KOPT-K1 (cell line): ENCODE data around the gene ASXL3.

Experiments used
- H3K27ac ChIP-seq: fragments of 200-600 bp; sonication (generic); 2 replicates; pipeline ENCODE4 v1.5.1; 2016; ENCODE audit warnings: antibody characterized with exemption, mild to moderate bottlenecking, low read depth, low read length; ENCODE audit not compliant: poor library complexity, severe bottlenecking
- H3K36me3 ChIP-seq: fragments of 200-600 bp; sonication (generic); 2 replicates; pipeline ENCODE4 v1.5.1; 2017; ENCODE audit warnings: antibody characterized with exemption, mild to moderate bottlenecking, low read length, moderate library complexity; ENCODE audit not compliant: insufficient read depth
- H3K9me3 ChIP-seq: fragments of 200-600 bp; sonication (generic); 2 replicates; pipeline ENCODE4 v1.5.1; 2017; ENCODE audit warnings: antibody characterized with exemption, low read length, mild to moderate bottlenecking; ENCODE audit not compliant: insufficient read depth, poor library complexity, severe bottlenecking

The ASXL3 gene

DNA sequence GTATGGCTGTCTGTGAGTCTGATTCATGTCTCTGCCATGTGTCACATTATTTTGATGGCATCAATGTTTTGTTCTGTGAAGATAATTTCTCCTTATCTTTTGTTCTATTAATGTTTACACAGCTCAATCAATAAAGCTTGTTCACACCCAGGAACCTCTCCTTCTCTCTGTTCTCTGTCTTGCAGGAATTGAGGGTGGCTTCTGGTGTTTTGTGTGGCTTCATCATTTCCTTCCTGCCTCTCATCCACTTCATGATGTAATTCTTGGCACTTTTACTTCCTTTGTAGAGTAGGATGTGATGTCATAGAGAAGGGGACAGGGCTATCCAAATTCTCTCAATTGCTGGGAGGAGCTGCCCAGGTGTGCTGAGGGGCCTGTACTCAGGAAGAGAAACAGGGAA lies 27.2 kb downstream of the ASXL3 start:
- Histone ChIP-seq H3K36me3 (no peaks in the 10 kb centered on the region), H3K9me3 (no peaks in the 10 kb centered on the region), H3K27ac (no peak overlapping the region)

DNA sequence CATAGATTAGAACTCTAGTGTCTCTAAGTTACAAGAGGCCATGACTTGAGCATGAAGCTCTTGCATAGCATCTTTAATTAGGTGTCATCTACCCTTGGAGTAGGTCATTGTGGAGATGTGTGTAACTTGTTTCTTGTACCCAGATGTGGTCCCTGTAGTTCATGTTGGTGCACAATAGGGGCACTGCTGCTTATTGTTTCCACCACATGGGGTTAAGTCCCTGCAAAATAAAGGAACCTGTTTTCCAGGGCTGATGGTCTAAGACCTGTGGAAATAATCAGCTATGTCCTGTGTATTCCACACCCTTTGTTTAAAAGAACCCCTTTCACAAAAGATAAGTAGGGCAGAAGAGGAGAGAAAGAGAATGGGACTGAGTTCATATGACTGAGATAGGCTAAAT lies 28.6 kb downstream of the ASXL3 start:
- no peaks in the 10 kb centered on the region for H3K9me3 ChIP-seq
- H3K27ac ChIP-seq: no peak overlapping the region
- no peaks in the 10 kb centered on the region for H3K36me3 ChIP-seq

DNA sequence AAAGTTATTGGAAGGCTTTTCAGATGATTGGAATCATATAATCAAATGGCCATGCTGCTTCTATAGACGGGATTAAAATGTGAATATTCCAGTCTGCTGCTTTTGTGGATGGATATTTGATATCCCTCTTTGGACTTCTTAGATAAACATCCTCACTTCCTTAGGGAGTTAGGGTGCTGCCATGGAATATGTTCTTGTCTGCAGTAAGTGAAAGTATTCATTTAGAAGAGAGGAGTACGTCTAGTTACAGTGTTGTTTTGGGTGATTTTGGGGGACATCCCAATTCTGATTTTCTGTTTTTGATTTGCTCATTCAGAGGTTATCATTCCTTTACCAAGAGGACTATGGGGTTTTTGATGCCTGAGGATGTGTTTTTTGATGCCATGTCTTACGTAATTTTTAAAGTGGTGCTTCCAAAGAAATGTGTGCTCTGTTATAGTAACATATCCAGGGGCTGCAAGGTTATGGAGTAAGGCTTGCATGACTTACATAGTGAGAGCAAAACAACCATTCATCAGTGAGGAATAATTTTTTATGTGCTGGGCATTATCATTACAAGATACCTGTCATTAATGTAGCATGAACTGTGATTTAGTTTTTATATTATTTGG lies 33.6 kb downstream of the ASXL3 start:
- H3K36me3 ChIP-seq: no peaks in the 10 kb centered on the region
- H3K27ac ChIP-seq: no peak overlapping the region
- H3K9me3 ChIP-seq: no peaks in the 10 kb centered on the region

DNA sequence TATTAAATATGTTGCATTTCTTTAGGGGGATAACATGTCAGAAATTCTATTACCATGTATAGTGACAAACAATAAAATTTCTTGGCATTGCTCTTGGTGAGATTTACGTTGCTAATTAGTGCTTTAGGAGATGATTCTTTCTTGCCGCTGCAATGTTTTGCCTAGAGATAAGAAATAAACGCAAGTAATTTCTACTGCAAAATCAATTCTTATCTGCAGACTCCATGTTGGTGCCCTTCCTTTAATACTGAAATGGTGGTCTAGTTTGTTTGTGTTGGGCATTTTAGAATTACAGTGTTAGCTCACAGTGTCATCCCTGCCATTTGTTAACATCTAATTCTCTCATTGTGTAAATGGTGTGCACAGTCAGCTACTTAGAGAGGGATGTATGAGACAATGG lies 34.6 kb downstream of the ASXL3 start:
- no peaks in the 10 kb centered on the region for H3K9me3 ChIP-seq

DNA sequence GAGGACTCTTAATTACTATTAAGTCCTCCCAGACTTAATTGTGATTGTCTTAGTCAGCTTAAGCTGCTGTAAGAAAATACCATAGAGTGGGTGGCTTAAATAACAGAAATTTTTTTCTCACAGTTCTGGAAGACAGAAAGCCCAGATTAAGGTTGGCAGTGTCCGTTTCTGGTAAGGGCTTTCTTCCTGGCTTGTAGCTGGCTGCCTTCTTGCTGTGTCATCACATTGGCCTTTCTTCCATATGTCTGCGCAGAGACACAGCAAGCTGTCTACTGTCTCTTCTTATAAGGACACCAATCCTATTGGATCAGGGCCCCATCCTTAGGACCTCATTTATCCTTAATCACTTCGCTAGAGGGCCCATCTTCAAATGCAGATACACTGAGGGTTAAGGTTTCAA lies 38.5 kb downstream of the ASXL3 start:
- H3K36me3 ChIP-seq: no peaks in the 10 kb centered on the region
- H3K27ac ChIP-seq: no peak overlapping the region
- no peaks in the 10 kb centered on the region for H3K9me3 ChIP-seq

More for the DNA sequence above, 34.6 kb downstream of the ASXL3 start:
- no peak overlapping the region for H3K27ac ChIP-seq
- no peaks in the 10 kb centered on the region for H3K36me3 ChIP-seq

DNA sequence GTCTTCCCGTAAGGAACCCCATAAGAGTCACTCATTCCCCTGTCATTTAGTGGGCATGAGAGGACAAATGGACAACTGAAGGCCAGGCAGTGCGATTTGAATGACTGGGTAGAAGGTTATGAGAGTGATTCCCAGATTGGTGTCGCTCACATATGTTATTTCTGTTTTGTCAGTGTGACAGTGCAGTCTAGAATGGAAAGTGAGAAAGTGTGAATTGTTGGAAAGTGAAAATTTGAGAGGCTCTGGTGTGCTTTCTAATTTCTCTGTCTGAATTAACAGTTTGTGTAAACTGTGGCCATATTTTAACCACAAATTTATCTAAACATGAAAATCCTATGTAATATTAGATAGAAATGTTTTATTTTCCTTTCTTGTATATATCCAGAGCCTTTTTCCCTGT lies 49.1 kb downstream of the ASXL3 start:
- H3K36me3 ChIP-seq: no peaks in the 10 kb centered on the region
- no peak overlapping the region for H3K27ac ChIP-seq
- no peaks in the 10 kb centered on the region for H3K9me3 ChIP-seq

DNA sequence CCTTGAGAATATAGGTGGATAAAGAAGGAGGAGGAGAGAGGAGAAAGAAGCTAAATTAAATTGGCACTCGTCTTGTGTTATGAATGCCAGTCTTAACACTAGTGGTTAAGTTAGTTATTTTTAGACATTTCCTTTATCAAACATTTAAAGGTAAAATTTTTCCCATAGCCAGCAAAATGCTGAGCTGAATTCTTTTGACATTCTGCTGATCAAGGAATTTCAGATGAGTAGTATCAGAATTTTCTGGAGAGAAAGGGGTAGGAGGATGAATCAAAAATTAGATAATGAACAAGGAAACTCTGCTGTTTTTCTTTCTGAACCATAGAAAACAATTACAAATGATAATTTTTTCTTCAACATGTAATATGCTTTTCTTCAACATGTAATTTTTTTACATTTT lies 52.5 kb downstream of the ASXL3 start:
- Histone ChIP-seq H3K36me3 (no peaks in the 10 kb centered on the region), H3K9me3 (no peaks in the 10 kb centered on the region), H3K27ac (no peak overlapping the region)

DNA sequence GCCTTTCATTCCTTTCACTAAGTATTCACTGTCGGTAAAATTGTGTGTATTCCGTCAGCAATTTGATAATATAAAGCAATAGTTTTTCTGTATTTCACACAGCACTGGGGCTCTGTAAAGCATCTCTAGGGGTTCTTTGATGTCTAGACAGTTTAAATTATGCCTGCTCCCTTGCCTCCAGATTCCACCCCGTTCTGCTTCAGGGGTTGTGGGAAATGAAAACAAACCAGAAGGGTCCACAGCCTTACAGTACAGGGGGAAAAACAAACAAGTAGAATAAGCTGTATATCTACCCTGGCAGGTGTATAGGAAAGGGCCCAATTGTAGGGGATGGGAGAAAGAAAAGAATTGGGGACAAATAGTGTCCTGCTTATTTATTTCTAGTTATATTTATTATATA lies 63.1 kb downstream of the ASXL3 start:
- no peaks in the 10 kb centered on the region for H3K9me3 ChIP-seq
- no peak overlapping the region for H3K27ac ChIP-seq
- H3K36me3 ChIP-seq: no peaks in the 10 kb centered on the region

DNA sequence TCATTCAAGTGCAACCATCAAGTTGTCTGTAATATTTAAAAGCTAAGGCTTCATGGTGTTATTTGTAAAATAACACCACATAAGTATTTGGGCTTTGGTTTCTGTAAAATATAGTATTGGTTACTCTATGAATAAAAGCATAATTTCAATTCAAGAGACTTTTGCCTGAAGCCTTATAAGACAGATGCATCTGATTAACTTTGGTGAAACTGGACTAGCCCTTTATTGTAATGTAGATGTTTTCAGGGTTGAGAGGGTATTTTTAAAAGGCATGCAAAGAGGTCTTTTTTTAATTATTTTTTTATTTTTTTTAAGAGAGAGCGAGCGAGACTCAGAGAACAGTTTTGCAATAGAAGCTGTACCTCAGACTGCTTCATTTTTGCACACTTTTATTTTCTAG lies 66.5 kb downstream of the ASXL3 start:
- no peak overlapping the region for H3K27ac ChIP-seq
- no peaks in the 10 kb centered on the region for H3K9me3 ChIP-seq
- H3K36me3 ChIP-seq: no peaks in the 10 kb centered on the region

DNA sequence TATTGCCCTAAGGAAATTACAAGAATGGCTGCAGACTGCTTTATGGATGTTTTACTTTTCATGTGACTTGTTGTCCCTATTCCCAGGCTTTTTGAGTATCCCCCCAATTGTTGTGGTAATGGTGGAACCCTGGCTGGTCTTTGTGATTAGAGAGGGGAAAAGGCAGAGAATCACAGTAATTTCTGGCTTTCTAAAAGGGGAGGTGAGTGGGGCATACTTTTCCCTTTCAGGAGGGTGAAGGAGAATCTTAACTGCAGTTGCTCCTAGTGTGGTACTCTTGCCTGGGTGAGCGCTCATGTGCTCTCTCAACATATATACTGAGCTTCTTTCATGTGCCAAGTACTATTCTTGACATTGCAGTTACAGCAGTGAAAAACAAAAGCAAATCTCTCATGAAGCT lies 69.3 kb downstream of the ASXL3 start:
- H3K9me3 ChIP-seq: no peaks in the 10 kb centered on the region
- no peak overlapping the region for H3K27ac ChIP-seq
- no peaks in the 10 kb centered on the region for H3K36me3 ChIP-seq

DNA sequence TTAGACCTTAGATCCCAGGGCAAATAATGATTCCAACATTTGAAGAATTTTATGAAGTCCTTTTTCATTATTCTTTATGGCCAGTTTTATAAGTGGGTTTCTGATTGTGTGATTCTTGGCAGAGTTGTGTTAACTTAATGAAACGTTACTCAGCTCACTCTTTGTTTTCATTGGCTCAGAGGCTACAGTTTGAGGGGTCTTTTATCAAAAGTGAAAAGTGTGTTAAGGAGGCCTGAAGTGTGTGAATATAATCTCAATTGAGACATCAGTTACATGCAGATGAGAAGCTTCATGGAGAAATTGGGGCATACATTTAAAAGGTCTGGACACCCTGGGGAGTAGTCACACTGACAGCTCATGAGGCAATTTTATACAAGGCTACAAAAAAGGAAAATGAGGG lies 74.6 kb downstream of the ASXL3 start:
- Histone ChIP-seq H3K36me3 (no peaks in the 10 kb centered on the region), H3K9me3 (no peaks in the 10 kb centered on the region), H3K27ac (no peak overlapping the region)

DNA sequence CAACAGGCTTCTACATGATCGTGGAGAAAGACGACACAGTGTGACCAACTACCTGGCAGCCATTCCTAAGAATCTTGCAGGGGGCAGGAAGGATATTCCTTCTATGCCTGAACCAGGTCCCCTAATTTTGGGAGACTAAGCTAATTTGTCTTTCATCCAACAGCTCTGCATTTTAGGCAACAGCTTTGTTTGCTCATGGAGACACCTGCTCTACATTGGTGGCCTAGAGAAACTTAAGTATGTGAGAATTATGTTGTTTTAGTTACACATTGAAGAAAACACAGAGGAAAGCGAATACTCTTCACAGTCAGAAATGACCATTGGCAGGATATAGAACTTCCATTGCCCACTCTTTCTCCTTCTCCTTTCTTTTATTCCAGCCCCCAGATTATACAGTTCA lies 75.2 kb downstream of the ASXL3 start:
- Histone ChIP-seq H3K9me3 (no peaks in the 10 kb centered on the region), H3K27ac (no peak overlapping the region), H3K36me3 (no peaks in the 10 kb centered on the region)

DNA sequence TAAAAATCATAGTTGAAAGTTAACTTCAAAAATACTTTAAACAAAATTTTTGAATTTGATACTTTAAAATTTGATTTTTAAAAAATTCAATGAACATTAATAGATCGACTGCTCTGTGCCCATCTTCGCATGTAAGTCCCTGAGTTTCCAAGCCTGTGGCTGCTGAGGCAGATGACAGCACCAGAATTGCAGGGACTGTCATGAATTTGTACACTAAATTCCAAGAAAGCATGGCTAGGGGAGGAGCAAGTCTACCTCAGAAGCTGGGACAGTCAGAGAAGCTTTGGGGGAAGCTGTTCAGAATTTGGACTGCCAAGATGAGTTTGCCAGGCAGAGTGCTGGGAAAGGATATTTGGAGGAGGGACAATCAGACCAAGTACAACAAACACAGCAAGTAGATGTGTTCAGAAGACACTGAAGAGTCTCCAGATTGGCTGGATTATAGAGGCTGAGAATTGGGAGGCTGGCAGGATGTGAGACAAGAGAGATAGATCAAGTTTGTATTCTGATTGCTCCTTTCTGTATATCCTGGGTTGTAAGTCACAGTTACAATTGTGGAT lies 79.0 kb downstream of the ASXL3 start:
- Histone ChIP-seq H3K36me3 (no peaks in the 10 kb centered on the region), H3K9me3 (no peaks in the 10 kb centered on the region), H3K27ac (no peak overlapping the region)

DNA sequence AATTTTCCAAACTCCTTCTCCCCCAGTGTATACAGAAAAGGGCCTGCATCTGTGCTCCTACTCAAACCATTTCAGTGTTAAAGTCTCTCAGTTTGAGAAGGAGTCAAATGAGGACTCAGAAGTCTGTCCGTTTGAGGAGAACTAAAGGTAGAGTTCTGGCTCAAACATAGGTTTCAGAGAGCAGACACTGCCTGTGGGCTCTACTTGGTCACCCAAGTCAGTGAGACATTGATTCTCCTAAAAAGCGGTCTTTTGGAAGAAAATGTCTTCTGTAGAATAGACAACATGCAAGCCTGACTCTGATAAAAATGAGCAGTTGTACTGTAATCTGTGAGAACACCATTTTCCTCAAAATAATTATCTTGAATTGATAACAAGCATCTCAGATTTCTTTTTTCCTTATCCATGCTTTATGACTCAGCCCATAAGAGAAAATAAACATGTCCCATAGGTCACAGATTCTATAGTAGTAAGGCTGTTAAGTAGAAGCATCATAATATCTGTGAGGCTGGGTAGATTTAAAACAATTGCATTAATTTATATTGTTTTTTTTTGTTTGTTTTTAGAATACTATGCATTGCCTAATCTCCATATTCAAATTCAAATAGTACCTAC lies 82.8 kb downstream of the ASXL3 start:
- no peak overlapping the region for H3K27ac ChIP-seq
- no peaks in the 10 kb centered on the region for H3K9me3 ChIP-seq
- no peaks in the 10 kb centered on the region for H3K36me3 ChIP-seq

DNA sequence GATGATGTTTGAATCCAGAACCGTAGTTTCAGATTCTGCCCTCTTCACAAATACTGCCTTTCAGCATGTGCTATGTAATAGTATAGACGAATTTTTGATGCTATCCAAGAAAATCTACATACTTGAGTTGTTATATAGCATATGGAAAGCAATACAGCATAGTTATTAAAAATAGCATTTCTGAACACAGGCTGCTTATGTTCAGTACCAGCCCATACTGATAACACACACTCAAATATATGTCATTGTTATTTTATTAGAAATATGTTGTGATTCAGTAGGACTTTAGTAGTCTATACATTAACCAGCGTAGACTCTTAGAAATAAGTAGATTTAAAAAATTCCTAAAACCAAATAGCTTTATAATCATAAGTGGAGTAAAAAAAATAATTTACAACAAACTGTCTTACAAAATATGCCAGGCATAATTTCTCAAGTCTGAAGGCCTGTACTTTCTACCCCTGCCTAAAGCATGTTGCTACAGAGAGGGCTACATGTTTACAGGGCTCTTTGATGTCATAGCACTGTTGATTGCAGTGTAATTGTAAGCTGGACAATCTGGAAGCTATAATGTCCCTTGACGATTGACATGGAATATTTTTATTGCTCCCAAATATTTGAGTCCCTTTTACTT lies 86.3 kb downstream of the ASXL3 start:
- no peaks in the 10 kb centered on the region for H3K36me3 ChIP-seq
- no peaks in the 10 kb centered on the region for H3K9me3 ChIP-seq
- no peak overlapping the region for H3K27ac ChIP-seq

DNA sequence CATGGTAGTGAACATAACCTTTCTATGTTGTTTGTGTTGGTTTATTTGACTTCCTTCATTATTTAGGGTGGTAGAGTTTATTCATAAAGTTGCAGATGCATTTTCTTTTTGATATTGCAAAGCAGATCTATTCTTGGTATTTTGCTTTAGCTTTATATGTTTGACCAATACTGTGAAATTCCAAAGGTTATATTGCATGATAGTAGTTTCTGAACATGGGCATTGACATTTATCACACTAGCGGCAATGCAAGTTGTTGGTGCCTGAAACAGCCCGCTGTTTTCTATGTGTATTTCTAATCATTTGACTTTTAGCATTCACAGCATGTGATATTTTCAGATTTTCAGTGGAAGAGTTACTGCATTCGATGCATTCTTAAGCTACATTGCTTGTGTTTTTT lies 87.2 kb downstream of the ASXL3 start:
- Histone ChIP-seq H3K36me3 (no peaks in the 10 kb centered on the region), H3K9me3 (no peaks in the 10 kb centered on the region), H3K27ac (no peak overlapping the region)
